Right atrium auricular region (tissue), 2 donors: ENCODE data around the gene TPGS1. TPM values are rescaled to one million over a fixed set of nuclear protein-coding genes. Genes with fewer than 3 reads are reported as not detected.
A peak's percentile ranks its signal among the peaks of the same experiment; 100 is the strongest.

Experiments used
- DNase-seq: peaks from one replicate; pipeline ENCODE4 v3.0.0-alpha.2; 2019; ENCODE audit warnings: low spot score
- H3K27ac ChIP-seq, 2 donors: fragments of 200-600 bp; sonication (generic); 1 replicate in 1 of 2; 2 replicates in 1 of 2; pipeline ENCODE4 v1.5.1; 2016 to 2019
- H3K27me3 ChIP-seq, 2 donors: fragments of 200-600 bp; sonication (generic); one replicate each; pipeline versions ENCODE4 v1.5.1 to v1.6.0; 2017 to 2019
- H3K36me3 ChIP-seq: fragments of 200-600 bp; sonication (generic); one replicate; pipeline ENCODE4 v1.5.1; 2016
- H3K4me1 ChIP-seq, 2 donors: fragments of 200-600 bp; sonication (generic); one replicate each; pipeline versions ENCODE4 v1.5.1 to v1.6.0; 2017 to 2019
- H3K4me3 ChIP-seq, 2 donors: fragments of 200-600 bp; sonication (generic); 1 replicate in 1 of 2; 2 replicates in 1 of 2; pipeline ENCODE4 v1.5.1; 2017 to 2019; ENCODE audit warnings: mild to moderate bottlenecking in 1 of 2, moderate library complexity in 1 of 2
- H3K9me3 ChIP-seq, 2 donors: fragments of 200-600 bp; sonication (generic); one replicate each; pipeline ENCODE4 v1.5.1; 2019
- CTCF ChIP-seq, 2 donors: fragments of 200-600 bp; sonication (generic); IDR thresholded peaks; one replicate each; pipeline ENCODE4 v1.5.1; 2019; ENCODE audit warnings: antibody characterized with exemption in 2 of 2
- total RNA-seq, 2 donors: library from RNA; depleted of rRNA; stranded (reverse); fragments of >200 nt; gene quantifications; one replicate each; pipeline ENCODE4 v1.1.0, GENCODE V29; 2016

Gene TPGS1
- total RNA-seq, 2 donors from 2014 or later: 30.3 to 33.2 TPM

- no peak for TF ChIP-seq CTCF (IDR thresholded peaks at IDR 0.05)
- Histone ChIP-seq H3K4me3 (no peak overlapping the region), H3K27ac (no peak overlapping the region), H3K9me3 (no peaks in the 10 kb centered on the region), H3K4me1 (peaks cover 0 to 17% of the 10 kb centered on the region in 2 donors), H3K36me3 (no peaks in the 10 kb centered on the region), H3K27me3 (no peaks in the 10 kb centered on the region)
- no peak for DNase-seq
These were observed 2.7 kb upstream of the TPGS1 start for GRCh38 chr19:504616-505015.

- no peaks in the 10 kb centered on the region for H3K36me3 ChIP-seq
- no peaks in the 10 kb centered on the region for H3K9me3 ChIP-seq
- peak overlapping the region; percentile 98 to 99 for H3K4me3 ChIP-seq
- peak; percentile 100 for DNase-seq
- H3K27me3 ChIP-seq: no peaks in the 10 kb centered on the region
- peaks cover 0 to 31% of the 10 kb centered on the region in 2 donors for H3K4me1 ChIP-seq
- peak overlapping the region; percentile 92 to 95 for H3K27ac ChIP-seq
- peak; percentile 93 to 97 for TF ChIP-seq CTCF (IDR thresholded peaks at IDR 0.05)
These were observed 652 bp upstream of the TPGS1 start for GRCh38 chr19:506404-507285.

GRCh38 chr19:508204-509150 lies 1.2 kb downstream of the TPGS1 start:
- H3K9me3 ChIP-seq: no peaks in the 10 kb centered on the region
- H3K4me3 ChIP-seq: peak overlapping the region; percentile 98 to 99
- peaks cover 0 to 43% of the 10 kb centered on the region in 2 donors for H3K4me1 ChIP-seq
- peak overlapping the region in 1 of 2 donors; percentile 95 for H3K27ac ChIP-seq
- no peak for DNase-seq
- no peak for TF ChIP-seq CTCF (IDR thresholded peaks at IDR 0.05)
- H3K27me3 ChIP-seq: no peaks in the 10 kb centered on the region
- no peaks in the 10 kb centered on the region for H3K36me3 ChIP-seq

- Histone ChIP-seq H3K36me3 (no peaks in the 10 kb centered on the region), H3K27me3 (no peaks in the 10 kb centered on the region), H3K4me3 (peak overlapping the region in 1 of 2 donors; percentile 24), H3K4me1 (peaks cover 0 to 43% of the 10 kb centered on the region in 2 donors), H3K27ac (peak overlapping the region; percentile 57 to 59), H3K9me3 (no peaks in the 10 kb centered on the region)
- peak; percentile 73 for DNase-seq
- peak; percentile 71 to 87 for TF ChIP-seq CTCF (IDR thresholded peaks at IDR 0.05)
These were observed 3.4 kb downstream of the TPGS1 start for GRCh38 chr19:510606-511100.

- Histone ChIP-seq H3K27ac (peak overlapping the region; percentile 57 to 59), H3K4me3 (peak overlapping the region in 1 of 2 donors; percentile 24), H3K4me1 (peaks cover 0 to 42% of the 10 kb centered on the region in 2 donors), H3K27me3 (no peaks in the 10 kb centered on the region), H3K9me3 (no peaks in the 10 kb centered on the region), H3K36me3 (no peaks in the 10 kb centered on the region)
- DNase-seq: no peak
- TF ChIP-seq CTCF (IDR thresholded peaks at IDR 0.05): no peak
These were observed 4.0 kb downstream of the TPGS1 start for GRCh38 chr19:511101-511851.
